RWPE1 (cell line): ENCODE measurements around the gene CCDC116.
"Not testable (repeated sequence)": the region's sequence is repeated elsewhere in the genome, so short reads cannot be mapped to it uniquely, and the experiment has no call there.

ENCODE experiments used
- CTCF ChIA-PET: fragments of 350-600 bp; sonication (Branson Sonifier 250); formaldehyde crosslinking; extraction: SDS; loops from one replicate; lab custom pipeline; 2021; lab: Yijun Ruan, JAX
- POLR2A ChIA-PET: fragments of 400-600 bp; formaldehyde crosslinking; extraction: SDS; loops from one replicate; lab custom pipeline; 2020; ENCODE audit warnings: antibody characterized with exemption; ENCODE audit not compliant: low non-redundant PET; lab: Yijun Ruan, JAX
- DNase-seq: peaks from one replicate; pipeline ENCODE4 v3.0.0; 2012; ENCODE audit warnings: low spot score
- H3K27ac ChIP-seq: fragments of 450-650 bp; 2 replicates; pipeline ENCODE4 v1.5.1; 2017
- CTCF ChIP-seq: fragments of 450-650 bp; conservative IDR thresholded peaks from 2 replicates; pipeline ENCODE4 v1.5.1; 2017; ENCODE audit warnings: low read depth, mild to moderate bottlenecking

Gene CCDC116

GRCh38 chr22:21672107-21672629, 39.6 kb downstream of the CCDC116 start:
- POLR2A ChIA-PET = no interaction called here
- TF ChIP-seq CTCF = no peak
- no peak overlapping the region for H3K27ac ChIP-seq
- DNase-seq = no peak
- CTCF ChIA-PET = interaction anchor here (0.5 kb wide), 1 partner anchor 178 kb away, joined by 5 read pairs; no protein-coding TSS in a partner anchor

GRCh38 chr22:21673534-21674321, 41.2 kb downstream of the CCDC116 start:
- no peak overlapping the region for H3K27ac ChIP-seq
- CTCF ChIA-PET = no interaction called here
- POLR2A ChIA-PET = no interaction called here
- DNase-seq = no peak
- TF ChIP-seq CTCF = no peak

GRCh38 chr22:21674638-21675245, 42.2 kb downstream of the CCDC116 start:
- TF ChIP-seq CTCF = no peak
- no peak for DNase-seq
- no peak overlapping the region for H3K27ac ChIP-seq
- ChIA-PET POLR2A (no interaction called here), CTCF (no interaction called here)

GRCh38 chr22:21677606-21678443, 45.3 kb downstream of the CCDC116 start:
- no peak for TF ChIP-seq CTCF
- POLR2A ChIA-PET = no interaction called here
- no peak overlapping the region for H3K27ac ChIP-seq
- DNase-seq = no peak
- CTCF ChIA-PET = no interaction called here

GRCh38 chr22:21678842-21679241, 46.3 kb downstream of the CCDC116 start:
- POLR2A ChIA-PET = not testable (repeated sequence)

GRCh38 chr22:21679383-21679782, 46.8 kb downstream of the CCDC116 start:
- DNase-seq = no peak
- ChIA-PET CTCF (no interaction called here), POLR2A (no interaction called here)
- no peak for TF ChIP-seq CTCF
- H3K27ac ChIP-seq = no peak overlapping the region

More at GRCh38 chr22:21678842-21679241, 46.3 kb downstream of the CCDC116 start:
- DNase-seq, H3K27ac ChIP-seq, CTCF ChIA-PET: not testable (repeated sequence)
